ENCODE measurements around the gene ACP4. TPM values are rescaled to one million over a fixed set of nuclear protein-coding genes. Genes with fewer than 3 reads are reported as not detected.

Gene ACP4
- total RNA-seq, 1 donor = not detected

DNA sequence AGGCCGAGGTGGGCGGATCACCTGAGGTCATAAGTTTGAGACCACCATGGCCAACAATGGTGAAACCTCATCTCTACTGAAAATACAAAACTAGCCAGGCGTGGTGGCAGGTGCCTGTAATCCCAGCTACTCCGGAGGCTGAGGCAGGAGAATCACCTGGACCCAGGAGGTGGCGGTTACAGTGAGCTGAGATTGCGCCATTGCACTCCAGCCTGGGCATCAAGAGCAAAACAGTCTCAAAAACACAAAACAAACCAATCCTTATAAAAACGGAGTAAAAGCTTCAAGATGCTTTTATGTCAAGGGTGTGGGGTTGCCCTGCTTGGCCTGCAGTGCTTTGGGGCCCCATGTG, 7.2 kb downstream of the ACP4 start:
- H3K27me3 ChIP-seq (ENCODE audit: insufficient read depth, low read length) = no peaks in the 10 kb centered on the region
- H3K36me3 ChIP-seq (ENCODE audit: insufficient read depth, low read length) = peaks cover 33% of the 10 kb centered on the region
- H3K79me2 ChIP-seq (ENCODE audit: insufficient read depth, low read length) = peaks cover 18% of the 10 kb centered on the region
- no peaks in the 10 kb centered on the region for H3K9me3 ChIP-seq (ENCODE audit: low read depth, low read length)
- no peak overlapping the region for H2AFZ ChIP-seq (ENCODE audit: low read length)
- H3K27ac ChIP-seq (ENCODE audit: low read depth, low read length) = no peak overlapping the region
- no peak overlapping the region for H3K4me3 ChIP-seq (ENCODE audit: insufficient read depth, low read length)
- peaks cover 19% of the 10 kb centered on the region for H4K20me1 ChIP-seq (ENCODE audit: insufficient read depth, low read length)
- H3K4me2 ChIP-seq (ENCODE audit: insufficient read depth, low read length) = no peak overlapping the region
- TF ChIP-seq, protein P1, sequence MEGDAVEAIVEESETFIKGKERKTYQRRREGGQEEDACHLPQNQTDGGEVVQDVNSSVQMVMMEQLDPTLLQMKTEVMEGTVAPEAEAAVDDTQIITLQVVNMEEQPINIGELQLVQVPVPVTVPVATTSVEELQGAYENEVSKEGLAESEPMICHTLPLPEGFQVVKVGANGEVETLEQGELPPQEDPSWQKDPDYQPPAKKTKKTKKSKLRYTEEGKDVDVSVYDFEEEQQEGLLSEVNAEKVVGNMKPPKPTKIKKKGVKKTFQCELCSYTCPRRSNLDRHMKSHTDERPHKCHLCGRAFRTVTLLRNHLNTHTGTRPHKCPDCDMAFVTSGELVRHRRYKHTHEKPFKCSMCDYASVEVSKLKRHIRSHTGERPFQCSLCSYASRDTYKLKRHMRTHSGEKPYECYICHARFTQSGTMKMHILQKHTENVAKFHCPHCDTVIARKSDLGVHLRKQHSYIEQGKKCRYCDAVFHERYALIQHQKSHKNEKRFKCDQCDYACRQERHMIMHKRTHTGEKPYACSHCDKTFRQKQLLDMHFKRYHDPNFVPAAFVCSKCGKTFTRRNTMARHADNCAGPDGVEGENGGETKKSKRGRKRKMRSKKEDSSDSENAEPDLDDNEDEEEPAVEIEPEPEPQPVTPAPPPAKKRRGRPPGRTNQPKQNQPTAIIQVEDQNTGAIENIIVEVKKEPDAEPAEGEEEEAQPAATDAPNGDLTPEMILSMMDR (IDR thresholded peaks at IDR 0.05; ENCODE audit: extremely low read depth, low read depth, low read length) = no peak
- peaks cover under 1% of the 10 kb centered on the region for H3K4me1 ChIP-seq (ENCODE audit: insufficient read depth, low read length)
- DNase-seq (ENCODE audit: insufficient read length, low spot score, missing footprints) = no peak

DNA sequence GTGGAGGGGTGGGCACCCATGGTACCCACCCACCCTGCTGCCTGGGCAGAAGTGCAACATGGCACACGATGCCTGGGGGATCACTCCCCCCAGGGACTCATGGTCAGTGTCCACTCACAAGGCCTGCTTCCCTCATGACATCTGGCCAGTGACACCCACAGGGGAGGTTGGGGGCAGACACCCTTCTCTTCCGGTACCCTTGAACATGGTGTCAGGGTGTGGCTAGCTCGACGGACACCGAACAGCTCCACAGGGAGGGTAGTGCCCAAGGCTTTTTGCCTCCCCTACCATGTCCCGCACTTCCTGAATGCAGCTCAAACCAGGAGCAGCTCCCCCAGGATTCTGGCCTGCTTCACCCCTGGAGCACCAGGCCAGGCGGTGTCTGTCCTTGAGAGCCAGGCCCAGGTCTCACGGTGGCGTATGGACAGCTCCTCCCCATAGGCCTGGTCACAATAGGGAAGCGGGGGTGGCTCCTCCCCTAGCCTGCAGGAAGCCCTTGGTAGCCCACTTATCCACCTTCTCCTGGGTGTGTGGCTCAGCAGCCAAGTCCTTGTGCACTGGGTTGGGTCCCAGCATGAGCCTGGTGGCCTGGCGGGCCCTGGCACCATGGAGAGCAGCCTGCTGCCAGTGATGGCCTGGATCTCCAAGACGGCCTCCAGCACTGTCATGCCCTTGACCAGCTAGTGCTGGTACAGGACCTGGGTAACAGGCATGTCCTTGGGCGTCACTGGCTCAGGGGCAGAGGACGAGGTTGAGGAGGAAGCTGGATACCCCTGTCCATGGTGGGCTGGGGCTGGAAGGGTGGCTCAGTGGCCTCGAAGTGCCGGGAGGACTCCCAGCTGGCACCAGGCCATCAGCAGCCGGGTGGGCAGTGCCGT, 7.8 kb downstream of the ACP4 start:
- no peak overlapping the region for H3K4me2 ChIP-seq (ENCODE audit: insufficient read depth, low read length)
- H3K36me3 ChIP-seq (ENCODE audit: insufficient read depth, low read length) = peaks cover 33% of the 10 kb centered on the region
- H3K4me1 ChIP-seq (ENCODE audit: insufficient read depth, low read length) = peaks cover 6% of the 10 kb centered on the region
- H3K79me2 ChIP-seq (ENCODE audit: insufficient read depth, low read length) = peaks cover 24% of the 10 kb centered on the region
- no peaks in the 10 kb centered on the region for H3K9me3 ChIP-seq (ENCODE audit: low read depth, low read length)
- TF ChIP-seq, protein P1 (IDR thresholded peaks at IDR 0.05; ENCODE audit: extremely low read depth, low read depth, low read length) = no peak
- no peak overlapping the region for H3K4me3 ChIP-seq (ENCODE audit: insufficient read depth, low read length)
- no peaks in the 10 kb centered on the region for H3K27me3 ChIP-seq (ENCODE audit: insufficient read depth, low read length)
- peak; percentile 60 for DNase-seq (ENCODE audit: insufficient read length, low spot score, missing footprints)
- peaks cover 24% of the 10 kb centered on the region for H4K20me1 ChIP-seq (ENCODE audit: insufficient read depth, low read length)
- H3K27ac ChIP-seq (ENCODE audit: low read depth, low read length) = no peak overlapping the region
- H2AFZ ChIP-seq (ENCODE audit: low read length) = no peak overlapping the region

DNA sequence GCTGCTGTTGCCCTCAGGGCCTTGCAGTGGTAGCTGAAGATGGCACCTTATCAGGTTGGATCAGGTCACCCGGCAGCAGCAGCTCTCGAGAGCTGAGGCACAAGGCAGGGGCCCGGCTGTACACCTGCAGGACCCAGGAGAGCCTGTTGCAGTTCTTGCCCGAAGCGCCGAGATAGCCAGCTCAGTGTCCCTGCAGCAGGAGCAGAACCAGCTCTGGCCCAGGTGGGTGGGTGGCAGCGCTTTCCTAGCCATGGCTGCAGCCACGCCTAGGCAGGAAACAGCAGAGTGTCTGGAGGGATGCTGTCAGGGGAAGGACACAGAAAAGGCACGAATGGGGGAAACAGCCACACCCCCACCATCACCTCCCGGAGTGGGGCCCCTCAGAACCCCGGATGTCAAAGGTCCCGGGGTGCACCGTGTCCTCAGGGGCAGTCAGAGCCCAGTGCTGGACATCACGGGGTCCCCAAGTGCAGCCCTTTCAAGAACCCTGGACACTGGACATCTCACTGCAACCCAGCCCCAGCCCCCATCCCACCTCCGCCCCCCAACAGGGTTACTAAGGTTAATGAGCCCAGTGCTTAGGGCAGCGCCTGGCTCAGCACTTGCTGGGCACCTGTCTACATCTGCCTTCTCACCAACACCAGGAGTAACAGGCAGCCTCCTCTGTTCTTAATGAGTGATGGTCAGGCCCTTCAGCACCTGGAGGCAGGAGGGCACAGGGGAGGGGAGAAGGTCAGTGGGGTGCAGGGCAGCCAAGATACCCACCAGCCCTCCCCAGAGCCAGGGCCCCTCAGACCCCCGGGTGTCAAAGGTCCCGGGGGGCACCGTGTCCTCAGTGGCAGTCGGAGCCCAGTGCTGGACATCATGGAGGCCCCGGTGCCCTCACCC, 8.7 kb downstream of the ACP4 start:
- TF ChIP-seq, protein P1 (IDR thresholded peaks at IDR 0.05; ENCODE audit: extremely low read depth, low read depth, low read length) = no peak
- DNase-seq (ENCODE audit: insufficient read length, low spot score, missing footprints) = peak; percentile 78
- peaks cover 29% of the 10 kb centered on the region for H4K20me1 ChIP-seq (ENCODE audit: insufficient read depth, low read length)
- H3K79me2 ChIP-seq (ENCODE audit: insufficient read depth, low read length) = peaks cover 33% of the 10 kb centered on the region
- no peak overlapping the region for H3K4me2 ChIP-seq (ENCODE audit: insufficient read depth, low read length)
- H3K27ac ChIP-seq (ENCODE audit: low read depth, low read length) = no peak overlapping the region
- H3K4me3 ChIP-seq (ENCODE audit: insufficient read depth, low read length) = no peak overlapping the region
- no peaks in the 10 kb centered on the region for H3K27me3 ChIP-seq (ENCODE audit: insufficient read depth, low read length)
- peaks cover 14% of the 10 kb centered on the region for H3K4me1 ChIP-seq (ENCODE audit: insufficient read depth, low read length)
- no peak overlapping the region for H2AFZ ChIP-seq (ENCODE audit: low read length)
- peaks cover 33% of the 10 kb centered on the region for H3K36me3 ChIP-seq (ENCODE audit: insufficient read depth, low read length)
- H3K9me3 ChIP-seq (ENCODE audit: low read depth, low read length) = no peaks in the 10 kb centered on the region

DNA sequence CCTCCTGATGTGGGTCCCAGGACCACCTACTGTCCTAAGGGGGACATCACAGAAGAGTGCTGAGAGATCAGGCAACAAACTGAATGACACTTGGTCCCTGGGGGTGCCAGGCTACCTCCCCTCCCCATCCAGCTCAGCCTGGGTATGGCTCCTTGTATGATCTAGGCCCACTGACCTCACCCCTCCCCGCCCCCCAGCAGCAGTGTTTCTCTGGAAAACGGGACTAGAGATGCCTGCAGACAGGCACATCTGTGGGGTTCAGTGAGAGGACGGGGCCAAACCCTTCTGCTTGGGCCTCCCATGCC, 9.3 kb downstream of the ACP4 start:
- H2AFZ ChIP-seq (ENCODE audit: low read length) = no peak overlapping the region
- H3K27me3 ChIP-seq (ENCODE audit: insufficient read depth, low read length) = no peaks in the 10 kb centered on the region
- H3K4me2 ChIP-seq (ENCODE audit: insufficient read depth, low read length) = no peak overlapping the region
- no peaks in the 10 kb centered on the region for H3K9me3 ChIP-seq (ENCODE audit: low read depth, low read length)
- peaks cover 38% of the 10 kb centered on the region for H3K79me2 ChIP-seq (ENCODE audit: insufficient read depth, low read length)
- peaks cover 14% of the 10 kb centered on the region for H3K4me1 ChIP-seq (ENCODE audit: insufficient read depth, low read length)
- H4K20me1 ChIP-seq (ENCODE audit: insufficient read depth, low read length) = peaks cover 29% of the 10 kb centered on the region
- H3K36me3 ChIP-seq (ENCODE audit: insufficient read depth, low read length) = peaks cover 33% of the 10 kb centered on the region
- no peak overlapping the region for H3K27ac ChIP-seq (ENCODE audit: low read depth, low read length)
- TF ChIP-seq, protein P1 (IDR thresholded peaks at IDR 0.05; ENCODE audit: extremely low read depth, low read depth, low read length) = no peak
- DNase-seq (ENCODE audit: insufficient read length, low spot score, missing footprints) = peak; percentile 36
- no peak overlapping the region for H3K4me3 ChIP-seq (ENCODE audit: insufficient read depth, low read length)
